Pons (tissue), 1 donor: ENCODE measurements around the gene EVA1A.

Source experiments
- DNase-seq: peaks from one replicate; pipeline ENCODE4 v3.0.0-alpha.2; 2016; ENCODE audit warnings: low spot score

The EVA1A gene

DNA sequence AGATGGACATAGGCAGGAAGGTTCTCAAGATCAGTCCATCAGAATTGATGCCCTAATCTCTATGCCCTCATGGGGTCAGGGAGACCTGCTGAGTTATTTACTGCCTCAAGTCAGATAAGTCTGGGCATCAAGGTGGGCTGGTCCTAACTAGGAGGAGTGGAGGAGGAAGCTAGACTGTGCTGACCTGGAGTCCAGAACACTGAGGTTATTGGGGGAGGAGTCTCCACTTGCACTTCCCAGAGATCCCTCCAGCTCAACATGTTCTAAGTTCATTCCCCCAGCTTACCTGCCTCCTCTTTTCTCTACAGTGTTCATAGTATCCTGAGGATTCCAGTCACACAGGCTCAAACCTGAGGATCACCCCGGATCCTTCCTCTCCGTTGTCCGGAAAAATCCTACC is 19.3 kb downstream of the EVA1A start:
- no peak for DNase-seq

DNA sequence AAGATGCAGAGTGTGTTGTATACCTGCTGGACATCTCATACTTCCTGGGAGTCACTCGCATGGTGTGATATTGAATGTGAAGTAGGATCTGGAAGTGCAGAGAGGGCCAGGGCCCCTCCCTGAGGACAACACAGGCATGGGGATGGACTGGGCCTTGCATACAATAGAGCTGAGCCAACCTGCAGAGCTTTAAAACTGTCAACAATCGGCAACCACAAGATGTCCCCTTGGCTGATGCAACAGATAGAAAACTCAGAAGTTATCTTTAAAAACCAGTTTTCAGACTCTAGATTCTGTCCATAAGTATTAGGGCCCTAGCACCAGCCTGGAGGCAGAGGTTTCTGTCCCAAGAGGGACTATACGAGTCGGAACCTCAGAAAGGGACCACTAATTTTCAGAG is 19.7 kb downstream of the EVA1A start:
- no peak for DNase-seq

DNA sequence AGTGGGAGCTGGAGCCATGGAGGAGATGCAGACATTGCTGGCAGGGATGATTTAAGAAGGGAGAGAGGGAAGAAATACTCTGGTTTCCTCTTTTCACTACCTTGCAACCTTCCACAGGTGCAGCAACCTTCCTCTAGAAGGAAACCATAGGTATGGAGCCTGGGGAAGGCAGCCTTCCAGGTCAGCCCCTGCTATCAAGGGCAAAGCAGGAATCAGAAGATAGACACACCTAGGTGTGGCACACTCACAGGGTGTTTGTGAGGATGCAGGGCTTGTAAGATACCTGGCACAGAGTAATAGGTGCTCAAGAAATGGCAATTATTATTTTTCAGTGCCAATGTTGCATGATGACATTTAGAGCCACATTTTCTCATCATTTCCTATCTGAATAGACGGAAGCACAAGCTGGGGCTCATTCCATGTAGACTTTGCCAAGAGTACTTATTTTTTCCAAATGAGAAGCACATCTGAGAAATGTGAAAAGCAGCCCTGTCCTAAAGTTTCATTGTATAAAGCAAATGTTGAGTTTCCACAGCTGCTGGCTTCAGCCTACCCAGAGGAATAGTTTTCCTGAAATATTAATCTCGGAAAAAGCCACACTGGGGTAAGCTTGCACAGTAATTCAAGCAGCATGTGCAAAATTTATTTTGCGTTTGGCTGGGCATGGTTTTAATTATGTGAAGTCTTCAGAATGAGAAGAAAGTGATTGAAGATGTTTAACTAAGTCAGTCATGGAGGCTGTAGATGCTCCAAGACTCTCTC is 20.6 kb downstream of the EVA1A start:
- no peak for DNase-seq

DNA sequence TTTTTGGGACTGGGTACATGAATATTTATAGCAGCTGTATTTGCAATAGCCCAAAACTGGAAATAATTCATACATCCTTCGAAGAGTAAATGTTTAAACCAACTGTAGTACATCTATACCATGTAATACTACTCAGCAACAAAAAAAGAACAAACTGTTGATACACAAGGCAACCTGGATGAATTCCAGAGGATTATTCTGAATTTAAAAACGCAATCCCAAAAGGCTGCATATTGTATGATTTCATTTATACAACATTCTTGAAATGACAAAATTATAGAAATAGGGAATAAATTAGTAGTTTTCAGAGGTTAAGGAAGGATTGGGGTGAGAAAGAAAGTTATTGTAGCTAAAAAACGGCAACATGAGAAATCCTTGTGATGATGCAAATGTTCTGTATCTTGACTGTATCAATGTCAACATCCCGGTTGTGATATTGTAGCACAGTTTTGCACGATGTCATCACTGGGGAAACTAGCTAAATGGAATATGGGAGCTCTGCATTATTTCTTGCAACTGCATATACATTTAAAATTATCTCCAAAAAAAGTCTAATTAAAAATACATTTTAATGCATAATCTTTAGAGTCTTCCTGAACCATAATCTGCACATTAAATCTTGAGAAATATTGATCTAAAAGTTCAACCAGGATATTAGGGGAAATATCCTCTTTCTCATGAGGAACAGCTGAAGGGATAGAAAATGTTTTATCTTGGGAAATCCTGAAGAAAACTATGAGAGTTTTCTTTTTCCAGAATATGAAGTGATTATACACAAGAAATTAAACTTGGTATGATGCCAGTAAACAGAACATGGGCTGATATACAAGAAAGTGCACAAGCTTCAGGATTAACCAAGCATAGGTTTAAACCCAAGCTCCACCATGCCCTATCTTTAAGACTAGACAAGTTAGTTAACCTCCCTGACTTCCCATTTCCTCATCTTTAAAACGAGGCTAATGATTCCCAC is 21.9 kb downstream of the EVA1A start:
- no peak for DNase-seq

DNA sequence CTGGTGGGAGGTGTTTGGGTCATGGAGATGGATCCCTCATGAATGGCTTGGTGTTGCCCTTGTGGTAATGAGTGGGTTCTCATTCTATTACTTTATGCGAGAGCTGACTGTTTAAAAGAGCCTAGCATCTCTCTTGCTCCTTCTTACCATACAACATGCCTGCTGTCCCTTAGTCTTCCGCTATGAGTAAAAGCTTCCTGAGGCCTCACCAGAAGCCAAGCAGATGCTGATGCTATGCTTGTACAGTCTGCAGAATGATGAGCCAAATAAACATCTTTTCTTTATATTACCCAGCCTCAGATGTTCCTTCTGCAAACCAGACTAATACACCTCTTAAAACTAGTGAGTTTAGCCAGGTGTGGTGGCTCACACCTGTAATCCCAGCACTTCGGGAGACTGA is 23.1 kb downstream of the EVA1A start:
- no peak for DNase-seq

DNA sequence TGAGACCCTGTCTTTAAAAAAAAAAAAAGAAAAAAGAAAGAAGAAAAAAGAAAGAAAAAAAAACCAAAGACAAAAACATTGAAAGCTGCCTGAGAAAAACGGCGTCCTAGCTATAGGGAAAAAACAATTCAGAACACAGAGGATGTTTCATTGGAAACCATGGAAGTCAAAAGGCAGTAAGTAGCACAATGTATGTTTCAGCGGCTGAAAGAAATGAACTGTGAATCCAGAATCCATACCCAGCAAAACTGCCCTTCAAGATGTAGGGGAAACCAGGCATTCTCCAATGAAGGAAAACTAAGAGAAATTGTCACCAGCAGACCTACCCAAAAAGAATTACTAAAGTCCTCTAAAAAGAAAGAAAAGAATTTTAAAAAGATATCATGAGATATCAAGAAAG is 27.6 kb downstream of the EVA1A start:
- no peak for DNase-seq

DNA sequence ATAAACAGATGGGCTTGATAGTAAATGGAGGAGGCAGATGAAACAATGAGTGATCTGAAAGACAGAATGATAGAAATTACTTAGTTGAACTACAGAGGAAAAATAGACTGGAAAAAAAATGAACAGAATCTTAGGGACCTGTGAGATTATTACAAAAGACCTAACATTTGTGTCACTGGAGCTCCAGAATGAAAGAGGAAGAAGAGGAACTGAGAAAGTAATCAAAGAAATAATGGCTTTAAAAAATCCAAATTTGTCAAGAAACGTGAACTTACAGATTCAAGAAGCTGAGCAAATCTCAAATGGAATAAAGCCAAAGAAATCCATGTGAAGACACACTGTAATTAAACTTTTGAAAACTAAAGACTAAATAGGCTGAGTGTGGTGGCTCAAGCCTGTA is 28.3 kb downstream of the EVA1A start:
- no peak for DNase-seq

DNA sequence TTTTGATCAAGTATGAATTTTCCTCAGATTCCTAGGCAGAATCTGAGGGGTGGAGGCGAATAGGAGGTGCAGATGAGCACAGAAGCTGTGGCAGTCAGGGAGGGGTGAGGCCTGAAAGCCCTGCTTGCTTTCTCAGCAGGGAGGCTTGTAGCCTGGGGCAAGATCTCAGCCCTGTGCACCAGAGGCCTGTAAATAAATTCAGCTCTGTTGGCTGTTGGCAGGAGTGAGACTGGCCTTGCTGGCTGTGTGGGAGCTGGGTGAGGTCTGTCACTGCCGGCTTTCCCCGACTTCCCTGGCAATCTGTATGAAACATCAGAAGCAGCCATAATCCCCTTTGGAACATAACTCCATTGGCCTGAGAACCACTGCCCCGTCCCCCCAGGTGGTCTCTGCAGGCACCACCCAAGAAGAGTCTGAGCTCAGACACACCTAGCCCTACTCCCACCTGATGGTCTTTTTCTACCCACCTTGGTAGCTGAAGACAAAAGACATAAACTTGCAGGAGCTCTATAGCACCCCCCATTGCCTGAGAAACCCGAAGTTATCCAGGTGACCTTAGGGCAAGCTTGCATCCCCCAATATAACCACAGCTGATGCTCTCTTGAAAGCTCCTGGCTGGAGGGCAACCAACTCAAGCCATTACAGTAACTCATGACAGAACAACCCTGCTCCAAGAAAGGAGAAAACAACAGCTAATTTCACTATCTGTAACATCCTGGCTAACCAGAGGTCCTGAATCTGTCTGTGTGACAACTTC is 32.3 kb downstream of the EVA1A start:
- DNase-seq, result no peak

DNA sequence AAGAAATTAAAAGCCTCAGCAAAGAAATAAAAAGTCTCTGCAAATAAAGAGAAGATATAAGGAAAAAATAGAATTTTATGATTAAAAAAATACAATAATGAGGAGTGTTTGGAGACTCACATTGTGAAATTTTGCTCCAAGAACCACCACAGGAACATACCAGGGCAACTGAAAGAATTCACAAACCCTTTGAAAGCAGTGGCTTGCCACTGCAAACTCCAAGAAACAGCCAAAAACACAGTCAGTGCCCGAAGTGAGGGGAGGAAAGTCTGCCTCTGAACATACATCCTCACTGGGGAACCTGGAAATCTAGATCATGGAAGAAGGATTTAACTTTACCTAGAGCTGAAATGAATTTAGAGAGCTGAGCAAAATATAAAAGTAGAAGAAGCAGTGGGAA is 33.1 kb downstream of the EVA1A start:
- no peak for DNase-seq

DNA sequence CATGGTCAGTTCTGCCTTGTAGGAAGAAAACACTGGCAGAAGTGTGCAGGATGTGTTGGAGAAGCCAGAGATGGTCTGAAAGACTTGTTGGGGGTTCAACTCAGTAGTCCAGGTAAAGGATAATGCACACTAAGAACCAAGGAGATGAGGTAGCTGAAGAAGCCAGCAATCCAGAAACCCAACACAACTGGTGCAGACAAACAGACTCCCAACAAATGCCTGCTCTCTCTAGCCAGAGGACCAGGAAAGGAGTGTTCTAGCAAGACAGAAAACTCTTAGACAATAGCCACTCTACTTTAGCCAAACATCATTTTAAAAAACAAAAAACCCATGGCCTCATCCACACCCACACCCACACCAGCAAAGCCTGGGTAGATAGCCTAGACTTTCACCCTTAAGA is 33.9 kb downstream of the EVA1A start:
- DNase-seq, result no peak

DNA sequence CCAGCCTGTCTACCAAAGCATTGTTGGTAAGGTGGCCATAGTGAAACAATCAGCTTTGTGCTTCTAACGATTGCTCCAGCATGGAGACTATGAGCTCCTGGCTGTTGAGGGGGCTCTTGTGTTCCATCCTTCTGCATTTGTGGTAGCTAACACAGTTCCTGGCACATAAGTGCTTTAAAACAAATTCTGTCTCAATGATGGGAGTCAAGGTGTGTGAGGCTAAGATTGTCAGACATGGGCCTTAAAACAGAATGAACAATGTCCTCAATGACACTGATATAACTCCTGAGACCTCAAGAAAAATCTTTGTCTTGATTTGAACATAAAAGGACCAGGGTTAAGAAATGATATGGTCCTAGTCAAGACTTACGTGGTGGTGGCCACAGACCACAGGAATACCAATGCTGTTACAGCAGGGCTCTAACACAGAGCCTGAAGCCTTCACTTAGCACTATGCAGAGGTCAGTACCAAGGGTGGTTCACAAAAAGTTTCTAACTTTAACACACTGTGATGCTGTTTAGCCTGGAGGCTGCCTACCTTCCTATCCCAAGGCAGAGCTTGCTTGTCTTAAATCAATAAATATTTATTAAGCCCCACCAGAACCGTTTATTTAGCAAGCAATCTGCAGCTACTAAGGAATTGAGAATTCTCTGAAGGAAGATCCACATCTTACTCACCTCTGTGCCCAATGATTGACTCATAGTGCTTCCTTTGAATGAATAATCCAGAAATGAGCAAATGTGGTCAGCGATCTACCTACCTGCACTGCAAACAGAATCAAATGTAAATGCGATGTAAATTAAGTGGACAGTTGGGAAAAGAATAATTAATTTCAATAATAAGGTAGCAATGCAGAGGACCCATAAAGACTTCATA is 35.1 kb downstream of the EVA1A start:
- DNase-seq, result no peak

DNA sequence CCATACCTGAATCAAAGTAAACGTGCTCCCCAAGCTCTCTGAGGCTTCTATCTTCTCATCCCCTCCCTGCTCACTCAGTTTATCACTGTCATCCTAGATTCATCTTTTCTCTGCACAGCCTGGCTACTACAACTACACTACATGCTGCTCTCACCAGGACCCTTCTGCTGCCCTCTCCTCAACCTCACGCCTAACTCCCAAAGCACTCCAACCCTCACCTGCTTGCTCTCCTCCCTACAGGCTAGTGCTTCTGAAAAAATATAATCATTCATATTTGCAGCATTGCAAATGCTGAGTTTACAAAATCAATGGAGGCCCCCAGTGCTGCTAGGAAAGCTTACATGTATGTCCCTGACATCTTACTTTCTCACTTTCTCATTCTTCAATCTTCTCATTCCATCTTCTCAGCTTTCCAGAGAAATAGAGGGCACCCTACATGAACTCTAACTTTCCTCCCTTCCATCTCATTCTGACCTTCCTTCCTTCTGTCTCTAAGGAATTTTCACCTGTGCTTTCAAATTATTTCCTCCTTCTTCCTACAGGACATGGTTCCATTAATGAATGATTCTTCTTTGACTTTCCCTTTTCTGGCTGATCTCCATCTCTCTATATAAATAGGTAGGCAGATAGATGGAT is 36.3 kb downstream of the EVA1A start:
- no peak for DNase-seq

DNA sequence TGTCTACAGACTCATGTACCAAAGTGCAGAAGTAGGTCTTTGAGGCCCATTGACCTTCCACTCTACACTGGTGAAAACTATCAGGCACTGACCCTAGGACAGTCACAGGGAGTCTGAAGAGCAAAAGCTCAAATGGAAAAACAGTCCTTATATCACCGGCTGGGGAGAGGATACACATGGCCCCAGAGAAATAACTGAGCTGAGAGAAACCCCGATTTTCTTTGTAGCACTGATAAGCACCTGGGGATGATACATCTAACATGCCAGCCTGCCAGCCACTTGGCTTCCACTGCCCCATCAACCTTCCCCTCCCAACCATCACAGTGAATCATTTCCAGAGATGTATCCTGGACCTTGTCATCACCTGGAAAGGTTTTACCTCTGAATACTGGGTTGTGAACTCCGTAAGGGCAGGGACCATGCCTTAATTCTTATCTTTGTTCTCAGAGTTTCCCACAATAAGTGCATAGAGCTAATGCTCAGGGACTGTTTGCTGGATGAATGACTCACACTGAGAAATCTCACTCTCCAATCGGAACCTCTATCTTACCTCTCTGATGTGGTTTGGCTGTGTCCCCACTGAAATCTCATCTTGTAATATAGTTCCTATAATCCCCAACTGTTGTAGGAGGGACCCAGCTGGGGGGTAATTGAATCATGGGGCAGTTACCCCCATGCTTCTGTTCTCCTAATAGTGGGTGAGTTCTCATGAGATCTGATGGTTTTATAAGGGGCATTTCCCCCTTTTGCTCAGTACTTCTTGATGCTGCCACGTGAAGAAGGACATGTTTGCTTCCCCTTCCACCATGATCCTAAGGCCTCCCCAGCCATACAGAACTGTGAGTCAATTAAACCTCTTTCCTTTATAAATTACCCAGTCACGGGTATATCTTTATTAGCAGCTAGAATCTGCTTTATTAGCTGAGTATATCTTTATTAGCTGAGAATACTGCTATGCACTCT is 37.1 kb downstream of the EVA1A start:
- no peak for DNase-seq

DNA sequence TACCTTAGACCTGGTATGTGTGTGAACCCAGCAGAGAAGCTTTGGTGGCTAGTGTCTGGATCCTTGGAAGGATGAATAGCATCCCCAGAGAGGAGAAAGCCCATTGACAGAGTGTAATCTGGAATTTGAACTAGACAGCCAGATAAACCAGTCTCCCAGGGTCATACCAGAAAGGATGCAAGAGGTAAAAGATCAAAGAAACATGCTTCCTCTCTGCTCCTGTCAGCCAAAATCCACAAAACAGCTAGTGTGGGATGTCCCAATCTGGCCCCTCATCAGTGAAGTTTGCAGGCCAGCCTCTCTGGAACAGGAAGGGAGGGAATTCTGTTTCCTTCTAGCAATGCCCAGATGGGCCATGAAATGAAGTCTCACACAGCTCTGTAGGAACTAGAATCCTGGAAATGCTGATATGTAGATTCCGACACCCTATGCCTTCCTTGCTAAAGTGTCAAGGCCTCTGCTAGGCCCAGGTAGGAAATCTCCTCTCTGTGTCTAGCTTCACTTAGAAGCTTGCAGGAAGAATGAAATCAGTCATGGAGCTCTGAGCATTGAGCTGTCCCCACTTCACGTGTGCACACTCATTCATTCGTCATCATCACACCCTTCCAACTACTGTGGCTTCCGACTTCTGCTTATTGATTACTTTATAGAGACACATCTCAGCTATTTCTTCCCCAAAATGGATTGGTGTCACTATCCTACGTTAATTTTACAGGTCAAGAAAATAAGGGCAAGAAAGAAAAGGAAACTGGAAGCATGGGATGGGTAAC is 38.0 kb downstream of the EVA1A start:
- DNase-seq, result no peak

DNA sequence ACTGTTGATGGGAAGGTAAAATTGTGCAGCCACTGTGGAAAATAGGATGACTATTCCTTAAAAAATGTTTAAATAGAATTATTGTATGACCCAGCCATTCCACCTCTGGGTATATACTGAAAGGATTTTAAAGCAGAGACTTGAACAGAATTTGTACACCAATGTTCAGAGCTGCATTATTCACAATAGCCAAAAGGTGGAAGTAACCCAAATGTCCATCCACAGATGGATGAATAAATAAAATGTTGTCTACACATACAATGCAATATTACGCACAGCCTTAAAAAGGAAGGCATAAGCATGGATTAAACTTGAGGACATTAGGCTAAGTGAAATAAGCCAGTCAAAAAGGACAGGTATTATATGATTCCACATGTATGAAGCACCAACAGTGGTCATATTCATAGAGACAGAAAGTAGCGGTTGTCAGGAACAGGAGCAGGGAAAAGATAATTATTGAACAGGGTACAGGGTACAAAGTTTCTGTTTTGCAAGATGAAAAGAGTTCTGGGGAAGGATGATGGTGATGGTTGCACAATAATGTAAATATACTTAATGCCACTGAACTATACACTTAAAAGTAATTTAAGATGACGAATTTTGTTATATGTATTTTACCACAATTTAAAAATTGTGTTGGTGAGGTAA is 39.4 kb downstream of the EVA1A start:
- no peak for DNase-seq

DNA sequence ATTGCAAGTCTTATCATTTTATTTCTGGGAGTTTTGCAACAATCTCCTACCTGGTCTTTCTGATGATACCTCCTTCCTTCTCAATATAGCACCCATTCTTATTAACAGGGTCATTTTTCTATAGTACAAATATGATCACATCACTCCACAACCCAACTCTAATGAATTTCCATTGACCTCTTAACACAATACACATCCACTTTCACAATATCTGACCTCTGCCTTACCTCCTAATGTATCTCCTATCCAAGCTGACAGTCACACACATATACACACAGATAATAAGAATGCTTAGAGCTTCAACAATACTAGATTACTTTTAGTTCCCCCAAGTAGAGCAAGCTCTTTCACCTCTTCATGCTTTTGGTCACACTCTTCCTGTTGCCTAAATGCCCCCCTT is 40.9 kb downstream of the EVA1A start:
- no peak for DNase-seq

DNA sequence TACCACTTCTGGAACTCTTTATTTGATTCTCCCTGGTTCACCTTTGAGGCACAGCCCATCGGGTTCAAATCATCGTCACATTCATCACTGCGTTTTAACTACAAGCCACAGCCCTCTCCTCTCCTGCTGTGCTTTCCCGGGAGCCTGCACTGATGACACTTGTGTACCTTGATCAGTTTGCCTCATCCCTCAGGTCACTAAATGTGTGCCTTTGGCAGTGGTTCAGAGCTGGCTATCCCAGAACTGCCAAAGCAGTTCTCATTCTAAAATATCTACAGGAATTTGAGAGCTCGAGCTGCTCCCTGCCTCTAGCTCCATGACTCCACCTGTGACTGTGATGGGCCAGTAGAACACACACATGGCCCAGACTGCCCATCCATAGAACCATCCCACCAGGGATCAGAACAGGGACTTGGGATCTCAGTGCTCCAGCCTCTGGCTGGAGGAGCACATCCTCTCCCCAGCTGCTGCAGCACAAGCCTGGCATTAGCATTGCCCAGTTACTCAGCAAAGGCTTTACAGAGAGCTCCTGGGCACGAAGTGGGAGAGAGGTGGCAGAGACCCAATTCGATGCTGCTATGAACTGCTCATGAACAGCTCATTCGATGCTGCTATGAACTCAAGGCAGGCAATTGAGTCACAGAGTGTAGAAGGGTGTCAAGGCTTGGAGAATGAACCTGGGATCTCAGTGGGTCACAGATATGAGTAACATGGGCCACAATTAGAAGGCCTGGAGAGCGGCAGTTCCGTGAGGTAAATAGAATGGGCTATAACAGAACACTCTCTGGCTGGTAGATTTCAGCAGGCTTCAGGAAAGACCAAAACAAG is 41.9 kb downstream of the EVA1A start:
- DNase-seq, result no peak
